Activated gamma-delta T cell treated with Interleukin-2 at 50 U/mL for 16 hours (primary cell): ENCODE measurements around the gene PFDN4.
"Not testable (repeated sequence)": the region's sequence is repeated elsewhere in the genome, so short reads cannot be mapped to it uniquely, and the experiment has no call there.

Source experiments
- DNase-seq: peaks from one replicate; pipeline ENCODE4 v3.0.0-alpha.2; 2020

Gene PFDN4

GRCh38 chr20:54204063-54204462 is 3.8 kb upstream of the PFDN4 start:
- no peak for DNase-seq

- no peak for DNase-seq
Observed at GRCh38 chr20:54204481-54204880, 3.4 kb upstream of the PFDN4 start.

GRCh38 chr20:54205450-54205849 is 2.4 kb upstream of the PFDN4 start:
- no peak for DNase-seq

- DNase-seq: no peak
Observed at GRCh38 chr20:54207053-54207742, 689 bp upstream of the PFDN4 start.

- DNase-seq: no peak
Observed at GRCh38 chr20:54208548-54209176, 775 bp downstream of the PFDN4 start.

- DNase-seq: no peak
Observed at GRCh38 chr20:54209216-54209813, 1.4 kb downstream of the PFDN4 start.

GRCh38 chr20:54212226-54212625 is 4.3 kb downstream of the PFDN4 start:
- DNase-seq: no peak

- DNase-seq: no peak
Observed at GRCh38 chr20:54212871-54213270, 5.0 kb downstream of the PFDN4 start.

- no peak for DNase-seq
Observed at GRCh38 chr20:54214566-54214965, 6.7 kb downstream of the PFDN4 start.

- no peak for DNase-seq
Observed at GRCh38 chr20:54215157-54215789, 7.4 kb downstream of the PFDN4 start.

- no peak for DNase-seq
Observed at GRCh38 chr20:54217762-54218161, 9.9 kb downstream of the PFDN4 start.

GRCh38 chr20:54218470-54218869 is 10.6 kb downstream of the PFDN4 start:
- no peak for DNase-seq

GRCh38 chr20:54219751-54220426 is 12.0 kb downstream of the PFDN4 start:
- DNase-seq: no peak

GRCh38 chr20:54220722-54221121 is 12.8 kb downstream of the PFDN4 start:
- no peak for DNase-seq

- DNase-seq: no peak
Observed at GRCh38 chr20:54221353-54221752, 13.5 kb downstream of the PFDN4 start.

- no peak for DNase-seq
Observed at GRCh38 chr20:54221996-54222890, 14.4 kb downstream of the PFDN4 start.

GRCh38 chr20:54223285-54223684 is 15.4 kb downstream of the PFDN4 start:
- no peak for DNase-seq

- no peak for DNase-seq
Observed at GRCh38 chr20:54223751-54224150, 15.9 kb downstream of the PFDN4 start.

- DNase-seq: not testable (repeated sequence)
Observed at GRCh38 chr20:54224642-54225041, 16.8 kb downstream of the PFDN4 start.

GRCh38 chr20:54227241-54227640 is 19.4 kb downstream of the PFDN4 start:
- DNase-seq: no peak

GRCh38 chr20:54227751-54228150 is 19.9 kb downstream of the PFDN4 start:
- no peak for DNase-seq

- no peak for DNase-seq
Observed at GRCh38 chr20:54228841-54229240, 21.0 kb downstream of the PFDN4 start.
